GM12801 (cell line): Measurements from ENCODE around the gene PTTG1IP.

ENCODE experiments used
- TF ChIP-seq, protein P1 (sequence below): IDR thresholded peaks from one replicate; pipeline ENCODE4 v1.5.1; 2011; ENCODE audit warnings: control low read depth; ENCODE audit not compliant: insufficient read length; ENCODE audit errors: extremely low read depth

The PTTG1IP gene

GRCh38 chr21:44900559-44901251 is 27.2 kb upstream of the PTTG1IP start:
- TF ChIP-seq, protein P1, sequence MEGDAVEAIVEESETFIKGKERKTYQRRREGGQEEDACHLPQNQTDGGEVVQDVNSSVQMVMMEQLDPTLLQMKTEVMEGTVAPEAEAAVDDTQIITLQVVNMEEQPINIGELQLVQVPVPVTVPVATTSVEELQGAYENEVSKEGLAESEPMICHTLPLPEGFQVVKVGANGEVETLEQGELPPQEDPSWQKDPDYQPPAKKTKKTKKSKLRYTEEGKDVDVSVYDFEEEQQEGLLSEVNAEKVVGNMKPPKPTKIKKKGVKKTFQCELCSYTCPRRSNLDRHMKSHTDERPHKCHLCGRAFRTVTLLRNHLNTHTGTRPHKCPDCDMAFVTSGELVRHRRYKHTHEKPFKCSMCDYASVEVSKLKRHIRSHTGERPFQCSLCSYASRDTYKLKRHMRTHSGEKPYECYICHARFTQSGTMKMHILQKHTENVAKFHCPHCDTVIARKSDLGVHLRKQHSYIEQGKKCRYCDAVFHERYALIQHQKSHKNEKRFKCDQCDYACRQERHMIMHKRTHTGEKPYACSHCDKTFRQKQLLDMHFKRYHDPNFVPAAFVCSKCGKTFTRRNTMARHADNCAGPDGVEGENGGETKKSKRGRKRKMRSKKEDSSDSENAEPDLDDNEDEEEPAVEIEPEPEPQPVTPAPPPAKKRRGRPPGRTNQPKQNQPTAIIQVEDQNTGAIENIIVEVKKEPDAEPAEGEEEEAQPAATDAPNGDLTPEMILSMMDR: no peak

GRCh38 chr21:44899768-44900558 is 26.5 kb upstream of the PTTG1IP start:
- TF ChIP-seq, protein P1: no peak

- TF ChIP-seq, protein P1: no peak
Measured at GRCh38 chr21:44898851-44899767, 25.6 kb upstream of the PTTG1IP start.

DNA sequence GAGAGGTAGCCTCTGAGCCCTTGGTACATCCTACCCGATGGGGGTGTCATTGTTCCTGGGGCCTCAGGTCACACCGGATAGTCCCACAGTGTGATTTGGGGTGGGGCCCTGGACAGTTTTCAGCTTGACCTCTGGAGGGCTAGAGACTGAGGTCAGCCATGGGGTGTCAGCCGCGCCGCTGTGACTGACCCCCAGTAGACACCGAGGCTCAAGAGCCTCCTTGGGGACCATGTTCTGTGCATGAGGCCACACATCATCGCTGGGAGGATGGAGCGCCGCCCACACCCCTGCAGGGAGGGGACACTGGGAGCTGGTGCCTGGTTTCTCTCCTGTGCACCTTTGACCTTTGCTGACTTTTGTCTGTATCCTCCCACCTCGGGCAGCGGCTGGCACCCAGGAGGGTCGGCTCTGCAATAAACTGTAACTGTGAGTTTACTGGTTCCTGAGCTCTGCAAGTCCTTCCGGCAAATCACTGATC is 24.6 kb upstream of the PTTG1IP start:
- TF ChIP-seq, protein P1: no peak

DNA sequence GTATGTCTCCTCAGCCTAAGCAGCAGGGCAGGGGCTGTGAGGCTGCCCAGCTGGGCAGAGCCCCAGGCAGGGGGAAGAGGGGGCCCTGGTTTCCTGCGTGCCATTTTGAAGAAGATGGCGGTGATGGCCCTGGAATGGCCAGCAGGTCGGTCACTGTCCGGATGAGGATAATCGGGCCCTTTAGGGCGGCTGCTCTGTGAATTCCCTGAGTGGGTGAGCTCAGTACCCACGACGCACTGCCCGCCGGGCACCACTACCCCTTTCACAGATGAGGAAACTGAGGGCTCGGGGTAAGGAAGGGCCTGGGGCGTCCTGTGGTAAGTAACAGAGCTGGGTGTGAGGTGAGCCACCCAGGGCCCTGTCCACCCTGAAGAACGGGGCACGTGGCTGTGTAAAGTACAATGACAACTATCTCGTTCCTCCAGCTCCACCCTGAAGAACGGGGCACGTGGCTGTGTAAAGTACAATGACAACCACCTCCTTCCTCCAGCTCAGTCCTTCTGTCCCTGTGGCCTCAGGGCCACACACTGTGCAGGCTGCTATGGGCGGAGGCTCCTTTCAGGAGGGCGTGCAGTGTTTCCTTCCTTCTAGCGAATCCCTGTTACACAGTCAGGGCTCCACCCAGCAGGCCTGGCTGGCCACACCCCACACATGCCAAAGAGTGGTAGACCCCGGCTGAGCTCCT is 24.0 kb upstream of the PTTG1IP start:
- TF ChIP-seq, protein P1: no peak

DNA sequence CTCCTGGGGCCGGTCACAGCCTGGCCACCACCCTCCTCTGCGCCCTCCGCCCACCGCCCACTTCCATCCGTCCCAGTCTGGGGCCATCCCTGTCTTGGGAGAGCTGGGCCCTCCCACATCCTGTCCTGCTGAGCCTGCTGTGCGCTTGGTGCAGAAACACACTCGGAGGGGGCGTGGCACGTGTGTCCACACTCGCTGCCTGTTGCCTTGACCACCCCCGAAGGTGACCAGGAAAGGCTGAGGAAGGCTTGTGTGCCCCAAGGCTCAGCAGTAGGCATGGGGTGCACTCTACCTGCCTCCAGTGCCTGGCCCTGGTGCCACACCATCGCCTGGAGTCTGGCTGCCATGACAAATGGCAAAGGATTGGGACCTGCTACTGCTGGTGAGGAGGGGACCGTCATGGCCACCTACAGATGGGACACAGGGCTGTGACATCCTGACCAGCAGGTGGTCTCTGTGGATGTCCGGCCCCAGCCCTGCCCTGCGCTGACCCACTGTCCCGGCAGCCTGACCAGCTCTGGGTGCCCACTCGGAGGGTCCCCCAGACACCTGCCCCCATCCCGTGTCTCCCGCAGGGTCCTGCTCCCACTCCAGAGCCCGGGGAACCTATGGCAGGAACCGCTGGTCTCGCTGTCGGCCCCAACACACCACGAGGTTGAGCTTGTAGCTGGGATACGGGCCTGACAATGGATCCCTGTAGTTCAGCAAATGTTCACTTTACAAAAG is 23.2 kb upstream of the PTTG1IP start:
- TF ChIP-seq, protein P1: no peak
